Subcutaneous adipose tissue (tissue), 4 donors: ENCODE results near the gene ADGRD1. TPM values are rescaled to one million over a fixed set of nuclear protein-coding genes. Genes with fewer than 3 reads are reported as not detected.

ENCODE experiments used
- total RNA-seq, 4 donors: library from RNA; depleted of rRNA; stranded (reverse); fragments of >200 nt; gene quantifications; one replicate each; pipeline ENCODE4 v1.1.0, GENCODE V29; 2016
- TF ChIP-seq, protein P1 (sequence below): fragments of 450-650 bp; IDR thresholded peaks from one replicate; pipeline ENCODE4 v1.5.1; 2016; ENCODE audit warnings: low read depth, mild to moderate bottlenecking, control low read depth, antibody characterized with exemption, moderate library complexity

The ADGRD1 gene
- total RNA-seq, 4 donors from 2014 or later, result 16.3 to 34.1 (median 24.1) TPM

DNA sequence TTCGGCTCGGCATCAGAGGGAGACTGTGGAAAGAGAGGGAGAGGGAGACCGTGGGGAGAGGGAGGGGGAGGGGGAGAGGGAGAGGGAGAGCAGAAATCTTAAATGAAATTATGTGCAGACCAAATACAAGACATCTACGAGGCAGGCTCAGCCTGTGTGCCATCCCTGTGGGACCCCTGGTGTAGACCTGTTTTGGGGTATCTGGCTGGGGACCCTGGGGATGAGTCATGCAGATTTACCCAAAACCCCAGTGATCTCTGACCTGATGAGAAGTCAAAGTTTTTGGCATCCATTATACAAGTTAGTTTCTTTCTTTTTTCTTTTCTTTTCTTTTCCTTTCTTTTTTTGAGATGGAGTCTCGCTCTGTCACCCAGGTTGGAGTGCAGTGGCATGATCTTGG is 44.4 kb downstream of the ADGRD1 start:
- TF ChIP-seq, protein P1, sequence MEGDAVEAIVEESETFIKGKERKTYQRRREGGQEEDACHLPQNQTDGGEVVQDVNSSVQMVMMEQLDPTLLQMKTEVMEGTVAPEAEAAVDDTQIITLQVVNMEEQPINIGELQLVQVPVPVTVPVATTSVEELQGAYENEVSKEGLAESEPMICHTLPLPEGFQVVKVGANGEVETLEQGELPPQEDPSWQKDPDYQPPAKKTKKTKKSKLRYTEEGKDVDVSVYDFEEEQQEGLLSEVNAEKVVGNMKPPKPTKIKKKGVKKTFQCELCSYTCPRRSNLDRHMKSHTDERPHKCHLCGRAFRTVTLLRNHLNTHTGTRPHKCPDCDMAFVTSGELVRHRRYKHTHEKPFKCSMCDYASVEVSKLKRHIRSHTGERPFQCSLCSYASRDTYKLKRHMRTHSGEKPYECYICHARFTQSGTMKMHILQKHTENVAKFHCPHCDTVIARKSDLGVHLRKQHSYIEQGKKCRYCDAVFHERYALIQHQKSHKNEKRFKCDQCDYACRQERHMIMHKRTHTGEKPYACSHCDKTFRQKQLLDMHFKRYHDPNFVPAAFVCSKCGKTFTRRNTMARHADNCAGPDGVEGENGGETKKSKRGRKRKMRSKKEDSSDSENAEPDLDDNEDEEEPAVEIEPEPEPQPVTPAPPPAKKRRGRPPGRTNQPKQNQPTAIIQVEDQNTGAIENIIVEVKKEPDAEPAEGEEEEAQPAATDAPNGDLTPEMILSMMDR, result no peak

GRCh38 chr12:131000000-131000486 is 46.3 kb downstream of the ADGRD1 start:
- TF ChIP-seq, protein P1, result no peak

DNA sequence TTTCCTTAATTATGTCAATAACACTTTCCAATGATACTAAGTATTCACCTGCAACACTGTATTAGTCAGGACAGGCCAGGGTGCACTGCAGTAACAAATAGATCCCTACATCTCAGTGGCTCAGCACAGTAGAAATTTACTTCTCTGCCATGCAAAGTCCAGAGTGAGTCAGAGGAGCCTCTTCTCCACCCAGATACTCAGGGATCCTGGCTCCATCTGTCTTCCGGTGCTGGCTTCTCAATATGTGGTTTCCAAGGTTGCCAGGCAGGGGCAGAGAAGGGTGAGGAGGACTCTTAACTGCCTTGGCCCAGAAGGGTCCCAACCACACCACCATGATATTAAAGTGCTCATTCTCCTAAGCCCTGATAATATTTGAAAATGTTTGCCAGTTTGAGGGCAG is 47.8 kb downstream of the ADGRD1 start:
- TF ChIP-seq, protein P1, result no peak

DNA sequence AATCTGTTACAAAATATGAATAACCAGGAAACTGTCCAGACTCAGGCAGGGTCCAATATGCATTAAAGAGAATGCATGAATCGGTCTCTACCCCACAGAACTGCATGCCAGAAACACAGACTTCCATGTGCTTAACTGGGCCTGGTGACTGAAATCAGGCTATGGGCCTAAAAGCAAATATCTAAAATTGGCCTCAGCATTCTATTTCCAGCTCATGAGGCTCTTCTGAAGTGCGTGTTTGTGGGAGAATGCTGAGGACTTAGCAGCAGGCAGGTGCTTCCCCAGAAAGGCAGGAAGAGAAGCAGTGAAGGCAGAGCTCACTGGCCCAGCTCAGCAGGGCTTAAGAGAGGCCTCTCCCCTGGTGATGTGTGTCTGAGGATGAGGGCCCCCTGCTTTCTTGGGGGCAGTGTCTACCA is 48.5 kb downstream of the ADGRD1 start:
- TF ChIP-seq, protein P1, result no peak

DNA sequence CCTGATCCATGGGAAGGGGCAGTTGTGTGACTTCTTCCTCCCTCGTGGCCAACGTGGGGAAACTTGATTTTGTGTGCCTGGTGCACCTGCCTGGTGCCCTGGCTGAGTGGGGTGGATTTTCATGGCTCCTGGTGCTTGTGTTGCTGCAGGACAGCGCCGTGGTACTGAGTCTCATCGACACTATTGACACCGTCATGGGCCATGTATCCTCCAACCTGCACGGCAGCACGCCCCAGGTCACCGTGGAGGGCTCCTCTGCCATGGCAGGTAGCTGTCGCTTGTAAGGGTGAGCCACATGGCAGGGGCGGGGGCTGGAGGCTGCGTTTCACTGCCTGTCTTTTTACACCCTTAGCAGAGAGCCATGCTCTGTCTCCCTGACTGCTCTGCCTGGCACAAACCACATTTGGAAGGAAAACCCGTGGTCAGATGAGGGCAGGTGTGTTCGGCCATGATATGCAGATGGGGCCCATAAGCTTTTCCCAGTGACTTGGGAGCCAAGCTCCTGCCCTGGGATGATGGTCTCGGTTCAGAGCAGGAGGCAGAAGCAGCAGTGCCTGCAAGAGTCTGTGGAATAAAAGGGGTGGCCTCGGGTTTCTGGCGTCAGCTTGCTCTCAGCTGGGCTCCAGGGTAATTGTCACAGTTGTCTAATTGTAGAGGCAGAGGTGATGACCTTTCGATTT is 49.5 kb downstream of the ADGRD1 start:
- TF ChIP-seq, protein P1, result no peak

DNA sequence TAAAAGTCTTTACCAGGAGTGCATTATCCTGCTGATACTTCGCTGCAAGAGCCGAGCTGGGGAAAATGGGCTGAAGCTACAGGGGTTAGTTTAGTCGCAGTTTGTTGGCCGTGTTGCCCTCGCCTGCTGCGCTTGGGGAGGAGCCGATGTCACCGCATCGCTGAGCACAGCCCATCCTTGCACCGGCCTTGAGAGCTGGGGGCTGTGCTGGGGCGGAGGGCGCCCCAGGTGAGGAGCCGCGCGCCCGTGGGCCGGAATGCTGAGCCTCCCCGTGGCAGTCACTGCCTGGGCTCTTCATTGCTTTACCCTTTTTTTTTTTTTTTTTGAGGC is 50.0 kb downstream of the ADGRD1 start:
- TF ChIP-seq, protein P1, result no peak

- TF ChIP-seq, protein P1, result no peak
Observed at GRCh38 chr12:131004166-131004565, 50.5 kb downstream of the ADGRD1 start.
